HG02610 (cell line): ENCODE data around the gene CNGB1.
"Not testable (repeated sequence)": the region's sequence is repeated elsewhere in the genome, so short reads cannot be mapped to it uniquely, and the experiment has no call there.

Experiments
- ATAC-seq: cut with Tn5 transposase; IDR thresholded peaks from one replicate; pipeline ENCODE4 v1.9.1; 2021; ENCODE audit warnings: mild to moderate bottlenecking, moderate library complexity; ENCODE audit not compliant: unreplicated experiment

The CNGB1 gene

DNA sequence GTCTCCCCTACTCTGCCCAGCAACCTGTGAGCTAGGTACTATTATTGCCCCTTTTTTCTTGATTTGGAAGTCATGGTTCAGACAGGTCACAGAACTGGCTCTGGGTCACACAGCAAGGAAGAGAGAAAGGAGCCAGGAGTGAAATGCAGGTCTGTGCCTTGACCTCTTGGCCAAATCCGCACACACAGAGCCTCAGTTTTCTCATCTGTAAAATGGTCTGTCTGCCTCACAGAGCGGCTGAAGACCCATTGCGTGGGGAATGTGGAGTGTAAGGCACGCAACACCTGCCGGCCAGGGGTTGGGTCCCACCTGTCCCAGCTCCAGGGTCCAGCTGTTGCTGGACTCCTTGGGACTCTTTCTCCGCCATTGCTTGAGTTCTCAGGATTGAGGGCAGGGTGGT is 32.4 kb downstream of the CNGB1 start:
- ATAC-seq = no peak

DNA sequence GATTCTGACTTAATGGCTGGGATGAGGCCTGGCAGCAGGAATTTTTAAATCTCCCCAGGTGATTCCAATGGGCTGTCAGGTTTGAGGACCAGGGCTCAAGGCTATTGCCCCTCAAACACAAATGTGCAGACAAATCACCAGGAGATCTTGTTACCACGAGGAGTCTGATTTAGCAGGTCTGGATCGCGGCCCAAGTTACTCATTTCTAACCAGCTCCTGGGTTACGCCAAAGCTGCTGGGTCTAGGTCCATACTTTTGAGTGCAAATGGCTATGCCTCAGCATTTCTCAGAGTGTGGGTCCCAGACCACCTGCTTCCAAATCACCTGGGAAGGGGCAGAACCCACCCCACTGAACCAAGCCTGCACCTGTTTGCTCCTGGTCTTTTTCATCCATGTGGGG is 33.1 kb downstream of the CNGB1 start:
- no peak for ATAC-seq

DNA sequence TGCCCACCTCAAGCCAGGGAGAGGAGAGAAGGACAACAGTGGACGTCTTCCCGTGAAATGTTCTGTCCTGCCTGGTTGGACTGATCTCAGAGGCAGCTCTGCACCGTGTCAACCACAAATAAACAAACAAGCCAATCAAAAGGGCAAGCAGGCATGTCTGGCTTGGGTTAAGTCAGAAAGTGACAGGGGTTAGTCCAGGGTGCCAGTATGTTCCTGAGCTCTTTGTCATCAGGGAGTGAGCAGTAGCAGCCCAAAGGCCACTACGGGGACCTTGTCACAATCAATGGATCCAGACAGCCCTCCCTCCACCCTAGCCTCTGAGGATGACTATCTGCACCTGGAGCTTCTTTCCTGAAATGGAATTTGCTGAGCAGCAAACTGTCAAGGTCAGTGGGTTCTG is 35.0 kb downstream of the CNGB1 start:
- no peak for ATAC-seq

DNA sequence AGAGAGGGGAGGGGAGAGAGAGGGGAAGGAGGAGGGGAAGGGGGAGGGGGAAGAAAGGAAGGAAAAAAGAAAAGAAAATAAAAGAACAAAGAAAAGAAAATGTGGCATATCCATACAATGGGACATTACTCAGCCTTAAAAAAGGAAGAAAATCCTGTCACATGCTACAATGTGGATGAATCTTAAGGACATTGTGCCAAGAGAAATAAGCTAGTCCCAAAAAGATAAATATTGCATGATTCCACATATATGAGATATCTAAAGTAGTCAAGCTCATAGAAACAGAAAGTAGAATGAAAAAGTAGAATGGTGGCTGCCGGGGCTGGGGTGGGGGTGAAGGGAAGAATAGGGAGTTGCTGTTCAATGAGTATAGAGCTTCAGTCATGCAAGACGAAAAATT is 40.4 kb downstream of the CNGB1 start:
- ATAC-seq = no peak

DNA sequence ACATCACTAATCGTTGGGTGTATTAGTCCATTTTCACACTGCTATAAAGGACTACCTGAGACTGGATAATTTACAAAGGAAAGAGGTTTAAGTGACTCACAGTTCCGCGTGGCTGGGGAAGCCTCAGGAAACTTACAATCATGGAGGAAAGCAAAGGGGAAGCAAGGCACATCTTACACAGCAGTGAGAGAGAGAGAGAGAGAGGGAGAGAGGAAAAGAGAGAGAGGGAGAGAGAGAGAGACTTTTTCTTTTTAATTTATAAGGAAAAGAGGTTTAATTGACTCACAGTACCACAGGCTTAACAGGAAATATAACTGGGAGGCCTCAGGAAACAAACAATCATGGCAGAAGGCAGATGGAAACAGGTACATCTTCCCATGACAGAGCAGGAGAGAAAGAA is 41.7 kb downstream of the CNGB1 start:
- ATAC-seq = no peak

DNA sequence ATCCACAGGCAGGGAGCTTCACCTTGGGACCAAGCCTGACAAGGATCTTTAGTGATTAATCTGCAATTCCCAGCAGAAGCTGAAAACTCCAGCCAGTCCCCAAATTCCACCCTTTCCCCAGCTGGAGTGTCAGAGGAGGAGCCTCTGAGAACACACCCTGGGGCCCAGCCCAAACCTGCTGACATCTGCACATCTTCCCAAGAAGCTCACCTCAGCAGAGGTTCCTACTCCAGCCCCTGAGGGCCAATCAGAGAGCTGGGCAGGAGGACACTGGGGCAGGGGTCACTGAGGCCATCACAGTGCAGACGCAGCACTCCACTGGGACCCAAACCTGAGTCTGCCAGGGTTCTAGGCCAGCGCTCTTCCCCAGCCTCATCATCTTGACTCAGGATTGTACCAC is 44.9 kb downstream of the CNGB1 start:
- ATAC-seq = no peak

DNA sequence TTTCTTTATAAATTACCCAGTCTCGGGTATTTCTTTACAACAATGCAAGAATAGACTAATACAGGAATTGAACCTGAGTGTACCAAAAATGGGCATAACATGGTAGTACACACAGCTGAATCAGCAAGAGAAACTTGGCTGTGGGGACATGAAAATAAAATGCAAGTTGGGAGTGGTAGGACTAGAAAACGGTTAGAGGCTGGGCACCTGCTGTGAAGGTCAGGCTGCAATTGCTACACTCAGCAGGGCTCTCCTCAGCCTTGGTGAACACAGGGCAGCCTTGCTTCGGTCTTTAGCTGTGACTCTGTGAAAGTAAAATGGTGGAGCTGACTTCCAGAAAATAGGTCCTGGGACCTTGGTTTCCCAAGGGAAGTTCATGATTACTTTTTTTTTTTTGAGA is 45.6 kb downstream of the CNGB1 start:
- ATAC-seq = no peak

DNA sequence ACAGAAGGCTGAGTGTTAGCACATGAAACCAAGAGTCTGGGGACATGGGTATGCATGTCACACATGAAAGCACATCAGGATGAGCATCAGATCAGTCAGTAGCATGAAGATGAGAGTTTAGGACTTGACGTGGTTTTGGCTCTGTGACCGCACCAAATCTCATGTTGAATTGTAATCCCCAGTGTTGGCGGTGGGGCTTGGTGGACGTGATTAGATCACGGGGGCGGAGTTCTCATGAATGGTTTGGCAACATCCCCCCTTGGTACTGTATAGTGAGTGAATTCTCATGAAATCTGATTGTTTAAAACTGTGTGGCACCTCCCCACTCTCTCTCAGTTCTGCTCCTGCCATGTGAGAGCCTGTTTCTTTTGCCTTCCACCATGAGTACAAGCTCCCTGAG is 46.4 kb downstream of the CNGB1 start:
- no peak for ATAC-seq

DNA sequence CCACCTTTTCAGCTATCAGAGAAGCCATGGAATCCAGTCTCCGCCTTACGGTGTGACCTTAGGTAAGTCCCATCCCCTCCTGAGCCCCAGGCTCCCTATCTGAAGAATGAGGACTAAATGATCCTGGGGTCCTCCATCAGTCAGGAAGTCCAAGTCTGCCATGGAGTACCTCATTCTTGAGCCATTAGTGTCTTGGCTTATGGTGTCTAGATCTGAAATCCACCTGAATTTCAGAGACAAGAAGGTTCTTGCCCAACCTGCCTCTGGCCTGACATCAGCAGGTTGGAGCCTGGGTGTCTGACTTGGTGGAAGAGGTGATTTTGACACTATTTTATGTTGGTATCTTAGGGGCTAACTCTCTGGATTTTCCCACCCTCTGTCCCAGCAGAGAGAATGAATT is 47.1 kb downstream of the CNGB1 start:
- ATAC-seq = no peak

DNA sequence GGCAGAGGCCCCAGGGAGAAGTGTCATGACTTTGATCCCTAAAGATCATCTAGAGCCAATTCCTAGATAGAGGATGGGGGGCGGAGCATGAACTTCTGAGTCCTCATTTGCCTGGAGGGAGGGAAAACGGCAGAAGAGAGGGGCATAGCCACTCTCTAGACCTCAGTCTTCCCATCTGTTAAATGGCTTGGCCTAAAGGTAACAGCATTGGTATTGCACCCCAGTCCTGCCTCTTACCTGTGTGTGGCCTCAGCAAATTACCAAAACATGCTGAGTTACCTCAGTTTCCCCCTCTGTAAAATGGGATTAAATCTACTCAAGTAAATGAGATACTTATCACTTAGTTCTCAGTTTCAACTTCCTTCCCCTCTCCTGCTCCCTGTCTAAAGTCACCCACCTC is 47.5 kb downstream of the CNGB1 start:
- no peak for ATAC-seq

DNA sequence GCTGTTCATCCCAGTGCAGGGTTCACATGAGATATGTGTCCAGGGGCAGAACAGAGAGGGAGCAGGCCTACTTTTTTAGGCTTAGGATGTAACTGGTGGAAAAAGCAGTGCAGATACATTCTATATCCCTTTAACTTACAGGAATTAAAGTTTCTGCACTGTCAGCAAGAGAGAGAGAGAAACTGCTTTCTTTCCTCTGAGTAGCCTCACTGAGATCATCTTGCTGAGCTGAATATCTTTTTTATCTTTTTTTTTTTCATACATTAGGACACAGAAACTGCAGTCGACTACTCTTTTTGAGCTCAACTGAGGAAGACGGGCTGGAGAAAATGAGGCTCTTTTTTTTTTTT is 50.1 kb downstream of the CNGB1 start:
- ATAC-seq = no peak

DNA sequence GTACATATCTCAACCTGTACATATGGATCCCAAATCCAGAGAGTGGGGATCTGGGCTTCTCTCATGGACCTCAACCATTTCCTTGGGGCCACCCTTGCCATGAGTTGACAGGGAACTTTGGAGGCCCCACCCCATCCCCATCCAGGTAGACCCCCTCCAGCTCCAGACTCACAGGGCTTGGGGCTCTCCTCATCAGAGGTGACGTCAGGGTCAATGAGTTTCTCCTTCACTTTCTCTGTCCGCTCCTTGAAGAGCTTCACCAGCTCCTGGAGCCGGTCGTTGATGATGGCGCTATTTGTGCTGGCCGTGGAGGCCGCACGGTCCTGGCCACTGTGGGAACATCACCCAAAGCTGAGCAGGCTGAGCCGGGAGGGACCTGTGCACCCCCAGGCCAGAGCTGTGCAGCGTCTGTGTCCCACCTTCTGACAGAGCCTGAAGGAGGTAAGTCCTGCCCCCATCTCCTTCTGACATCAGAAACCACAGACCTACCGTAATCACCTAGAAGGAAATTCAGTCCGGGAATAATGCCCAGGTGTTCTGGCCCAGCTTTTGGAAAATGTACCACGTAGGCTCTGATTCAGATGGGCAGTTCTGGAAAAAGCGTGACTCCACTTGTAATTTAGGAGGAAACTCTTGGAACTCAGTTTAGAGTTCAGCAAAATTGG is 50.6 kb downstream of the CNGB1 start:
- no peak for ATAC-seq

DNA sequence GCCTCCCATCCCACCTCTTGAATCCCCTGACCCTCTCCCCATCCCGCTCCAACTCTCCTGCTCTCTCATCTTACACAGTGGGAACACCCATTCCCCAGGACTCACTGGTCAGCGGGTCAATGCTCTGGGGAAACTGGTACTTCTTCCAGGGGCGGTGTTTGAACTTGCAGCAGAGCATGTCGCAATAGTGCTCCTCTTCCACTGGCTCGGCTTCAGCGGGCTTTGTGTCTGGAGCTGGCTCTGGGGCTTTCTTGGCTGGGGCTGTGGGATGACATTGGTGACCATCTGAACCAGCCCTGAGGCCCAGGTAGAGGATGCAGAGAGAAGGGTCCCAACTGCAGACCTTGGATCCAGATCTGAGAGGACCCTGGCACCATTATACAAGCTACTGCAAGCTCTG is 51.9 kb downstream of the CNGB1 start:
- ATAC-seq = no peak

DNA sequence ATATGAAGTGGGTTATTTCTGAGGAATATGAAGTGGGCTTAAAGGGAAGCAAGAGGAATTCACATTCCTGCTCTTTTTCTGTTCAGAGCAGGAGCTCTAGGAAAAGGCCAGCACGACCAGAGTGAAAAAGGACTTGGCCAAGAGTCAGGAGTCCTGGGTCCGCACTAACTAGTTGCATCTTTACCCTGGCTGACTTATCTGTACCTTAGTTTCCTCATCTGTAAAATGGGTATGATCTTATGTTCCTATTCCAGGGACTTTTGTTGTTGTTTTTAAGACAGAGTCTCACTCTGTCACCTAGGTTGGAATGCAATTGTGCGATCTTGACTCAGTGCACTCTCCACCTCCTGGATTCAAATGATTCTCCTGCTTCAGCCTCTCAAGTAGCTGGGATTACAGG is 52.5 kb downstream of the CNGB1 start:
- ATAC-seq = no peak

DNA sequence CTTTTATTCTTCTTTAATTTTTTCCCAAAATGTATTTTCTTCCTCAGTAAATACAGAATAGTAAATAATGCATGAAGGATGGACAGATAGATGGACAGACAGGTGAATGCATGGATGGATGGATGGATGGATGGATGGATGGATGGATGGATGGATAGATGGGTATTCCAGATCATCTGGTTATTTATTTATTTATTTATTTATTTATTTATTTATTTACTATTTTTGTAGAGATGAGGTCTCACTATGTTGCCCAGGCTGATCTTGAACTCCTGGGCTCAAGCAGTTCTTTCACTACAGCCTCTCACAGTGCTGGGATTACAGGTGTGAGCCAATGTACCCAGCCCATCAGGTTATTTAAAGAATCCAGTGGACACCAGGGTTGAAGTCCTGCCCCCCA is 53.0 kb downstream of the CNGB1 start:
- not testable (repeated sequence) for ATAC-seq

DNA sequence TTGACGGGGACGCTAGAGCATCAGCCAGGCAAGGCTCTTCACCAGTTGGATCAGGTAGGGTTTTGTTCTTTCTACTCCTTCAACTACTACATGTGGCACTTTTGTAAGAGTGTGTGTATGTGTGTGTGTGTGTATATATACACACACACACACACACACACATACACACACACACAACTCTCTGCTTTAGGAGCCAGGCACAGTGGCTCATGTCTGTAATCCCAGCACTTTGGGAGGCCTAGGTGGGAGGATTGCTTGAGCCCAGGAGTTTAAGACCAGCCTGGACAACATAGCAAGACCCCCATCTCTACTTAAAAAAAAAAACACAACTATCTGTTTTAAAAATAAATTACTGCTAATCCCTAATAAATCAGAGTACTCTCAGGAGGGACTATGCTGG is 53.4 kb downstream of the CNGB1 start:
- ATAC-seq = not testable (repeated sequence)

DNA sequence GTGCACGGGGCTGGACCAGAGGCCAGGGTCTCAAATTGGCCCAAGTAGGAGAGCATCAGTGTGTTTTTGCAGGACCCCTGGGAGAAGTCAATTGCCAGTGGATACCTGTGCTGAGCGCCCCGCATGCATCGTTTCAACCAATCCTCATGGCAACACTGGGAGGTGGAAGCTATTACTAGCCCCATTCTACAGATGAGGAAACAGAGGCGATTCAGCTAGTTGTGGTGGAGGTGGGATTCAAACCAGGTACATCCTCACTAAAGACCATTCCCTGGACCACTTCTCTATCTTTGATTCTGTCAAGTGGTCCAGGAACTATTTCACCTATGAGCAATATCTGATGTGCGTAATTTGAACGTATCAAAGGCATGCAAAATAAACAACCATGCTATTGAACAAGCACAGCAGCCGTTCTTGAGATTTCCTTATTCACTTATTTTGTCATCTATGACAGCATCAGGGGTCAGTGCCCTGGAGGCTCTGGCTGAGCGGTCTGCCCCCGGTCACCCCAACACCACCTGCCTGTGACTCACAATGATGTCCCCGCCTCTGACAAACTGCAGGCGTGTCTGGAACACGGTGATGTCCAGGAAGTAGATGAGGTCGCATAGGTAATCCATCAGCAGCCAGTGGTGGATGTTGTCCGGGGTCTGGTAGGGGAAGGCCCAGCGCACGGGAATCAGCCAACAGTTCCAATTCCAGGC is 54.0 kb downstream of the CNGB1 start:
- no peak for ATAC-seq

DNA sequence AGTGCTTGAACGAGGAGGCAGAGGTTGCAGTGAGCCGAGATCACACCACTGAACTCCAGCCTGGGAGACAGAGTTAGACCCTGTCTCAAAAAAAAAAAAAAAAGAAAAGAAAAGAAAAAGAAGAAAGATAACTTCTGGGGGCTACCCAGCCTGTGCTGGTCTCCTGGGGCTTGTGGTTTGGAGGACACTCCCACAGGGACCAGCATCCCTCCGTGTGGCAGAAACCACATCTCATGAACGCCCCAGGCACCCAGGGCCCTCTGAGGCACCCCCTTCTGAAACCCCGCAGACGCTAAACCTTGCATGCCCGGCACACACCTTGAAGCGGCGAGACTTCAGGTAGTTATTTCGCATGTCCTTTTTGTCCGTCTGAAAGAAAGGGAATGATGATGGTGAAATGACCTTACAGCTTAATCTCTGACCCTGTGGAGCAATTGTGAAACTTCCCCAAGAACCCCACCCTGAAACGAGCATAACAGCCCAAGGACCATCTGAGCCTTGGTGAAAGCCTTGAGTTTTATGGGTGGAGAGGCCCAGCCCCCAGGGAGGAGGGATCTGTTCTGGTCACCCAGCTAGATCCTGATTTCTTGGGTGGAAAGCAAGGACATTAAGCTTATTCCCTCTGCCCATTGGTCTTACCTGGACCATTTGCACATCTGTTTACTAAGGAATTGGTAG is 55.0 kb downstream of the CNGB1 start:
- ATAC-seq = no peak

DNA sequence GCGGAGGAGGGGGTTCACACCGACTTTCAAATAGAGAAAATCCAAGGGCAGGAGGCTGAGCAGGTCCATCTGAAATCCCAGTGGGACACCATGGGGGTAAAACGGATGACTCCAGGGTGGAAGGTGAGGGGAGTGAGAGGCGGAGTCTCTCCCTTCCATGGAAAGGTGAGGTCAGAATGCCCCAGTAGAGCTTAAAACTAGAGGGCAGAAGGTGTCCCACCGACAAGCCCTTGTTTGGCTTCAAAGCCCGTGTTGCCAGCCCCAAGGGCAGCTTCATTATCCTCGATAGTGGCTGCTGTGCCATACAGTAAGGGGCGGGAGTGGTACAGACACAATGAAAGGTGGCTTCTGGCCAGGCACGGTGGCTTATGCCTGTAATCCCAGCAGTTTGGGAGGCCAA is 55.7 kb downstream of the CNGB1 start:
- ATAC-seq = no peak

DNA sequence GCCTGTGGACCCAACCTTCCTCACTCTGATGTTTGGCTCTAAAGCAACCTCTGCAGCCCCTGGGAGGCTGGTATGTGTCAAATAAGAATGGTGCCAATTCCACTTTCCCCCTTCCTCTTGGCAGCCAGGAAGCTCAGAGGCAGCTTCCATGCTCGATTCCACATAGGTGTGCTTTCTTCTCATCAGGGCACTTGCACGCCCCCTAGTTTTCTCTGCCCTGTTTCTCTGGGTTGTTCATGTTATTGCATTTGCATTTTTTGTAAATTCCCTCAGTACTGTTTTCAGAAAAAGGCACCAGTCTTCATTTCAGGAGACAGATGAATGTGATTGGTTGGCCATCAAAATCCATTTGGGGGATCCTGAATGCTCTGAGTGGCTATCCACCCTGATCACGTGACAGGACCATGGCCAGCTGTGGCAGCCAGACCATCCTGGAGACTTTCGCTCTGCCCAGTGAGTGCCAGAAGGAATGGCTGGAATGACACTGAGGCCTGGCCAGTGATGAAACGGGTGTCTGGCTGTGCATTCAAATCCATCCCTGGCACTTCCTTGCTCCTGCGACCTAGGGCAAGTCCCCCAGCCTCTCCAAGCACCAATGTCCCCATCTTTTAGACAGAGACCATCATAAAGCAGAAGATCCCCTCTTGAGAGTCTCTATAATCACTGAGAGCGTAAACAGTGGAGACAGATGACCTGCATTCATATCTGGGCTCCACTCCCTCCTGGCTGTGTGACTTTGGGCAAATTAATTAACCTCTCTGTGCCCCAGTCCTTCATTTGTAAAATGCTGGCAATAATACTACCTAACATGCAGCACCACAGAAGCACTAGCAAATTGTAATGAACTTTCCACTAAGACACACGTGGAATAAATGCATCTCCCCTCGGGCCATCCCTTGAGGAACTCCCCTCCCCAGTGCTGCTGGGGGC is 56.4 kb downstream of the CNGB1 start:
- ATAC-seq = no peak

DNA sequence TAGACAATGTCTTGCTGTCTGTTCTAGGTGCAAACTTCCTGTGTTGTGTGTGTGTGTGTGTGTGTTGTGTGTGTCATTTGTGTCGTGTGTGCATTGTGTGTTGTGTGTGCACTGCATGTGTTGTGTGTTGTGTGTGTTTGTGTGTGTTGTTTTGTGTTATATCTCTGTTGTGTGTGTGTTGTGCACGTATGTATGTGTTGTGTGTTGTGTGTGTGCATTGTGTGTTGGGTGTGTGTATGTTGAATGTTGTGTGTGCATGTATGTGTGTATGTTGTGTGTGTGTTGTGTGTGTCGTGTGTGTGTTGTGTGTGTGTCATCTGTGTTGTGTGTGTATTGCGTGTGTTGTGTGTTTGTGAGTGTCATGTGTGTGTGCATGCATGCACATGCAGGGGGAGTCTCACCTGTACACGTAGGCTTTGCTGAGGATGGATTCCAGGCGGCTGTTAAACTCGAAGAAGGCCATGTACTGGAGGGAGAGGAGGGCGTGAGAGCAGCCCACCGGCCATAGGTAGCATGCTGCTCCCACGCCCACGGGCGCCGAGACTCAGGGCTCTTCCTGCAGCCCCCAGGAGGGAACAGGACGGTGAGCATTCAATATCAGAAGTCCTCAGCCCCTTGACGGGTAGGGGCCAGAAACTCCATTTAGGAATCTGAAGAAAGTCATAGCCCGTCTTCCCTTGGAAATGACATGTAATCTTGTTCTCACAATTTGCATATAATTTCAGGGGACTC is 58.2 kb downstream of the CNGB1 start:
- ATAC-seq = no peak
